Measurements from ENCODE around the gene ARID3A.
A peak's percentile ranks its signal among the peaks of the same experiment; 100 is the strongest.

Gene ARID3A

GRCh38 chr19:902093-902370, 23.8 kb upstream of the ARID3A start:
- Histone ChIP-seq H3K4me3 (ENCODE audit: low read depth in 1 of 2, low read length in 1 of 2) (no peak overlapping the region), H3K9me3 (no peaks in the 10 kb centered on the region), H3K36me3 (peaks cover 76% of the 10 kb centered on the region), H3K27ac (peak overlapping the region; percentile 13), H3K27me3 (no peaks in the 10 kb centered on the region), H3K4me1 (ENCODE audit: control insufficient read depth in 1 of 2, insufficient read depth in 1 of 2, low read depth in 1 of 2, low read length in 1 of 2) (peaks cover 22 to 33% of the 10 kb centered on the region in 2 experiments)
- no peak for TF ChIP-seq CTCF (IDR thresholded peaks at IDR 0.05)

DNA sequence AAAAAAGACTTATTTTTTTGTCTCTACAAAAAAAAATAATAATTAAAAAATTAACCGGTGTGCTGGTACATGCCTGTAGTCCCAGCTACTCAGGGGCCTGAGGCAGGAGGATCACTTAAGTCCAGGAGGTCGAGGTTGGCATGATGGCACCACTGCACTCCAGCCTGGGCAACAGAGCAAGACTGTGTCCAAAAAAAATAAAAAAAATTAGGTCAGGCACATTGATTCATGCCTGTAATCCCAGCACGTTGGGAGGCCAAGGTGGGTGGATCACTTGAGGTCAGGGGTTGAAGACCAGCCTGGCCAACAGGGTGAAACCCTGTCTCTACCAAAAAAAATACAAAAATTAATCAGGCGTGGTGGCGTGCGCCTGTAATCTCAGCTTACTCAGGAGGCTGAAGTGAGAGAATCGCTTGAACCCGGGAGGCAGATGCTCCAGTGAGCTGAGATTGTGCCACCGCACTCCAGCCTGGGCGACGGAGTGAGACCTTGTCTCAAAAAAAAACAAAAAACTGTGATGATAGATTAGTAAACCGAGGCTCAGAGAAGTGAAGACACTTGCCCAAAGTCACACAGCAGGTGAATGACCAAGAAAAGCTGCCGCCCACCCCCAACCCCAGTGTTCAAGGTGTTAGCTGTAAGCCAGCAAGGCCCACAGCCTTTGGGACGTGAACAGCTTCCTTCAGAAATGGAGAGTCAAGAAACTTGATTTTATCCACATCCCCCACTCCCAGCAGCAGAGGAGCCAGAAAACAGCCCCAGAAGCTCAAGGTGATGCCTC, 23.2 kb upstream of the ARID3A start:
- Histone ChIP-seq H3K36me3 (peaks cover 70% of the 10 kb centered on the region), H3K27me3 (no peaks in the 10 kb centered on the region), H3K4me3 (ENCODE audit: low read depth in 1 of 2, low read length in 1 of 2) (no peak overlapping the region), H3K4me1 (ENCODE audit: control insufficient read depth in 1 of 2, insufficient read depth in 1 of 2, low read depth in 1 of 2, low read length in 1 of 2) (peaks cover 28 to 39% of the 10 kb centered on the region in 2 experiments), H3K9me3 (no peaks in the 10 kb centered on the region), H3K27ac (no peak overlapping the region)
- TF ChIP-seq CTCF (IDR thresholded peaks at IDR 0.05) = no peak

- peaks cover 65% of the 10 kb centered on the region for H3K36me3 ChIP-seq
- H3K4me3 ChIP-seq (ENCODE audit: low read depth in 1 of 2, low read length in 1 of 2) = no peak overlapping the region
- H3K9me3 ChIP-seq = no peaks in the 10 kb centered on the region
- peaks cover 35 to 46% of the 10 kb centered on the region in 2 experiments for H3K4me1 ChIP-seq (ENCODE audit: control insufficient read depth in 1 of 2, insufficient read depth in 1 of 2, low read depth in 1 of 2, low read length in 1 of 2)
- TF ChIP-seq CTCF (IDR thresholded peaks at IDR 0.05) = no peak
- no peak overlapping the region for H3K27ac ChIP-seq
- H3K27me3 ChIP-seq = no peaks in the 10 kb centered on the region
These were observed 22.5 kb upstream of the ARID3A start for GRCh38 chr19:903266-903797.

DNA sequence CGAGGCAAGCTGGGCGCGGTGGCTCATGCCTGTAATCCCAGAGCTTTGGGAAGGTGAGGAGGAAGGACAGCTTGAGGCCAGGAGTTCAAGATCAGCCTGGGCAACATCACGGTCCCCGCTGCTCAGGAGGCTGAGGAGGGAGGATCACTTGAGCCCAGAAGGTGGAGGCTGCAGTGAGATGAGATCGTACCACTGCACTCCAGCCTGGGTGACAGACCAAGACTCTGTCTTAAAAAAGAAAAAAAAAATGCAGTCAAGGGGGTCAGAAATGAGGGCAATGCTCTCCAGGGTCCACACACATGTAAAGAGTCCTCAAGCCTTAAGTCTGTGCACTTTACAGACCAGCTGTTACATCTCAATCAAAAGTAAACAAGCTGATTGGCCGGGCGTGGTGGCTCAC, 21.3 kb upstream of the ARID3A start:
- TF ChIP-seq CTCF (IDR thresholded peaks at IDR 0.05) = no peak
- no peak overlapping the region for H3K4me3 ChIP-seq (ENCODE audit: low read depth in 1 of 2, low read length in 1 of 2)
- peak overlapping the region; percentile 13 for H3K27ac ChIP-seq
- H3K27me3 ChIP-seq = no peaks in the 10 kb centered on the region
- H3K36me3 ChIP-seq = peaks cover 53% of the 10 kb centered on the region
- H3K4me1 ChIP-seq (ENCODE audit: control insufficient read depth in 1 of 2, insufficient read depth in 1 of 2, low read depth in 1 of 2, low read length in 1 of 2) = peaks cover 45 to 58% of the 10 kb centered on the region in 2 experiments
- no peaks in the 10 kb centered on the region for H3K9me3 ChIP-seq

- peaks cover 52% of the 10 kb centered on the region for H3K36me3 ChIP-seq
- no peaks in the 10 kb centered on the region for H3K9me3 ChIP-seq
- TF ChIP-seq CTCF (IDR thresholded peaks at IDR 0.05) = no peak
- no peaks in the 10 kb centered on the region for H3K27me3 ChIP-seq
- peaks cover 58 to 64% of the 10 kb centered on the region in 2 experiments for H3K4me1 ChIP-seq (ENCODE audit: control insufficient read depth in 1 of 2, insufficient read depth in 1 of 2, low read depth in 1 of 2, low read length in 1 of 2)
- H3K27ac ChIP-seq = peak overlapping the region; percentile 100
- H3K4me3 ChIP-seq (ENCODE audit: low read depth in 1 of 2, low read length in 1 of 2) = peak overlapping the region; percentile 66 to 68
These were observed 19.4 kb upstream of the ARID3A start for GRCh38 chr19:906480-906879.
